Keratinocyte (primary cell): Measurements from ENCODE around the gene TUNAR.

Source experiments
- EZH2 ChIP-seq: IDR thresholded peaks from one replicate; pipeline ENCODE4 v1.6.1; 2012; ENCODE audit warnings: inconsistent platforms, mild to moderate bottlenecking, low read length, moderate library complexity
- TF ChIP-seq, protein P1 (sequence below), 3 experiments: IDR thresholded peaks in 1 of 3; conservative IDR thresholded peaks in 1 of 3; optimal IDR thresholded peaks in 1 of 3; 2 replicates in 2 of 3; 3 replicates in 1 of 3; pipeline versions ENCODE3 to v1.5.1; 2011; ENCODE audit warnings: low read length in 3 of 3, mild to moderate bottlenecking in 3 of 3, moderate library complexity in 2 of 3, control low read depth in 1 of 3, inconsistent platforms in 1 of 3; ENCODE audit not compliant: insufficient read depth in 2 of 3; ENCODE audit errors: extremely low read depth in 1 of 3

DNA sequence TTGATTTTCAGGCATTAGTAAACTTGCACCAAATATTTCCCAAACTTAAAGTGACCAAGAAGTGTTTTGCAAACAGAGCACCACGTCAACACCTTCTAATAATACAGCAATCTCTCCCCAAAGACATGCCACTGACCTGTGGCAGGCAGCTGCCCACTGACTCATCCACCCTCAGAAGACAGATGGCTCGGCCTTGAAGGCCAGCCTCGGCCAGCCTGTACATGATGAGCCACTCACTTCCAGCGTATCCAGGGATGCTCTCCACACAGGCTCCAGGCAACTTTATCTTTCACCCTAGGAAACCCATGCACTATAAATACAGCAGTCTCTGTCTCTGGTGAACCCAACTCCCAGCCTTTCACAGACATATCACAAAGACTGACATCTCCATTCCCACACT lies 62.7 kb downstream of the TUNAR start:
- no peak for TF ChIP-seq EZH2
- TF ChIP-seq, protein P1, sequence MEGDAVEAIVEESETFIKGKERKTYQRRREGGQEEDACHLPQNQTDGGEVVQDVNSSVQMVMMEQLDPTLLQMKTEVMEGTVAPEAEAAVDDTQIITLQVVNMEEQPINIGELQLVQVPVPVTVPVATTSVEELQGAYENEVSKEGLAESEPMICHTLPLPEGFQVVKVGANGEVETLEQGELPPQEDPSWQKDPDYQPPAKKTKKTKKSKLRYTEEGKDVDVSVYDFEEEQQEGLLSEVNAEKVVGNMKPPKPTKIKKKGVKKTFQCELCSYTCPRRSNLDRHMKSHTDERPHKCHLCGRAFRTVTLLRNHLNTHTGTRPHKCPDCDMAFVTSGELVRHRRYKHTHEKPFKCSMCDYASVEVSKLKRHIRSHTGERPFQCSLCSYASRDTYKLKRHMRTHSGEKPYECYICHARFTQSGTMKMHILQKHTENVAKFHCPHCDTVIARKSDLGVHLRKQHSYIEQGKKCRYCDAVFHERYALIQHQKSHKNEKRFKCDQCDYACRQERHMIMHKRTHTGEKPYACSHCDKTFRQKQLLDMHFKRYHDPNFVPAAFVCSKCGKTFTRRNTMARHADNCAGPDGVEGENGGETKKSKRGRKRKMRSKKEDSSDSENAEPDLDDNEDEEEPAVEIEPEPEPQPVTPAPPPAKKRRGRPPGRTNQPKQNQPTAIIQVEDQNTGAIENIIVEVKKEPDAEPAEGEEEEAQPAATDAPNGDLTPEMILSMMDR (optimal IDR thresholded peaks at IDR 0.05 in 1 of 3, IDR thresholded peaks at IDR 0.05 in 1 of 3, conservative IDR thresholded peaks at IDR 0.05 in 1 of 3; ENCODE audit: extremely low read depth in 1 of 3, insufficient read depth in 2 of 3, low read length in 3 of 3) = no peak
